HG03025 (cell line): ENCODE data around the gene VPS37C.
"Not testable (repeated sequence)": the region's sequence is repeated elsewhere in the genome, so short reads cannot be mapped to it uniquely, and the experiment has no call there.

ENCODE experiments used
- ATAC-seq: cut with Tn5 transposase; IDR thresholded peaks from one replicate; pipeline ENCODE4 v1.9.1; 2021; ENCODE audit warnings: mild to moderate bottlenecking, moderate library complexity; ENCODE audit not compliant: unreplicated experiment, low FRiP score

The VPS37C gene

GRCh38 chr11:61176446-61176845 is 15.2 kb upstream of the VPS37C start:
- ATAC-seq = no peak

- no peak for ATAC-seq
Measured at GRCh38 chr11:61174949-61175348, 13.7 kb upstream of the VPS37C start.

- no peak for ATAC-seq
Measured at GRCh38 chr11:61174273-61174672, 13.0 kb upstream of the VPS37C start.

DNA sequence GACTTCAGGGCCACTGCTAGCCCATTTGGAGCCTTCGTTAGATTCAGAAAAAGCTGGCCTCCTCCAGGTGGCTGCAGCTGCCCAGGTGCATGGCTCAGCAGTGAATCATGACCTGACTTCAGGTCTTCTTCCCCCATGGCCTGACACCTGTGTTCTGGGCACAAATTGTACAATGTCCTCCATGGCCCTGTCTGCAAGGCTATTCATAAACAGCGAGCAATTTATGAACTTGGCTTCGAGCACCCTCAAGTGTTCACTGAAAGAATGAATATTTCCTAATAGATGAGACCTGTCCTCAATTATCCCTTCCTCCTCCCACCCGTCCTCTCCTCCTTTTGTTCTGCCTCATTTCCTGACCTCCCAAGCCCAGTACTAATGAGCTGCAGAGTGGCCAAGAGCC is 12.2 kb upstream of the VPS37C start:
- ATAC-seq = no peak

DNA sequence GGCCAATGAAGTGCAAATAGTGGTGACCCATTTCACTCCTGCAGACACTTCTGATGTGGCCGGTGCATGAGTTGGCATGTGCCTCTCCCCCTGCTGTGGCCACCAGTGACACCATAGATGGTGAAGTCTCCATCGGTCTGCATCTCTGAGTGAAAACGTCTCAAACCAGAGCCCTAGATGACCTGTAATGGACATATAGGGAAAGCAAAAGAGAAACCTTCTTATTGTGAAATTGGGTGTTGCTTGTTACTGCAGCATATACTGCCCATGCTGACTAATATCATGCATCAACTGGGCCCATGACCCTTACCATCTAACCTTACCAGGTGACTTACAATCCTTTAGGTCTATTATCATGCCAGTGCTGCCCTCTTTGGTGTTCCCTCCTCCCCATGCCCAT is 11.7 kb upstream of the VPS37C start:
- no peak for ATAC-seq

GRCh38 chr11:61172356-61172755 is 11.1 kb upstream of the VPS37C start:
- no peak for ATAC-seq

GRCh38 chr11:61171907-61172306 is 10.7 kb upstream of the VPS37C start:
- no peak for ATAC-seq

- no peak for ATAC-seq
Measured at GRCh38 chr11:61170566-61170965, 9.3 kb upstream of the VPS37C start.

DNA sequence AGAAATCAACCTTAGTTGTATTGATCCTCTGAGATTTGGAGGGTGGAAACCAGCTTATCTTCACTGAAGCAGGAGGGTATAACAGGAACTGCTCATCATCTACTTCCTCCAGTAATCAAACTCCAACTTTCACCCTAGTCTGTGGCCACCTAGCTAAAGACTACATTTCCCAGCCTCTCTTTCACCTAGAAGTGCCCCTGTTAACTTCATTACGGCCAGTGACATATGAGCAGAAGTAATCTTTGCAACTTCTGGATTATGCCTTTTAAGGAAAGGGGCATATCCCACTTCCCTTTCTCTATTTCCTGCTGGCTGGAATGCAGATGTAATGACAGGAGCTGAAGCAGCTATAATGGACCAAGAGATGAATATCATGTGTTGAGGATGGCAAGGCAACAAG is 7.6 kb upstream of the VPS37C start:
- ATAC-seq = no peak

DNA sequence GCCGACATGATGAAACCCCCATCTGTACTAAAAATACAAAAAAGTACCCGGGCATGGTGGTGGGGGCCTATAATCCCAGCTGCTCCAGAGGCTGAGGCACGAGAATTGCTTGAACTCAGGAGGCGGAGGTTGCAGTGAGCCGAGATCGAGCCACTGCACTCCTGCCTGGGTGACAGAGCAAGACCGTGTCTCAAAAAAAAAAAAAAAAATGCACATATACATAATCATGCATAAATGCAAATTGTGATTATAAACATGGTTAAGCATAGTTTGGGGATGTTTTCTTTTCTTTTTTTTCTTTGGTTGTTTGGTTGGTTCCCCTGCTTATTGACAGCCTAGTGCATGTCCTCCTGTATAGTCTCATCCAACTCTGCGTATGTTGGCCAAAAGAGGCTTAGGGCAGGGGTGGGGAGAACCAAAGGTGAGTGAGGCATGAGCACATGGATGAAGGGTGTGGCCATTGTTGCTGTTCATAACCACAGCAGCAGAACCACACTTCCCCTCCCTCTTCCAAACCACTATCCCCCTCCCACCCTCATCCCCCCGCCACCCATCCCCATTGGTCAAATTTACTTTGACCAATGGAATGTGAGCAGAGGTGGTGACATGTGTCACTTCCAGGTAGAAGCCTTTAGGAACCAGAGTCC is 6.9 kb upstream of the VPS37C start:
- no peak for ATAC-seq

- ATAC-seq = not testable (repeated sequence)
Measured at GRCh38 chr11:61166331-61166730, 5.1 kb upstream of the VPS37C start.

- ATAC-seq = not testable (repeated sequence)
Measured at GRCh38 chr11:61165785-61166184, 4.6 kb upstream of the VPS37C start.

DNA sequence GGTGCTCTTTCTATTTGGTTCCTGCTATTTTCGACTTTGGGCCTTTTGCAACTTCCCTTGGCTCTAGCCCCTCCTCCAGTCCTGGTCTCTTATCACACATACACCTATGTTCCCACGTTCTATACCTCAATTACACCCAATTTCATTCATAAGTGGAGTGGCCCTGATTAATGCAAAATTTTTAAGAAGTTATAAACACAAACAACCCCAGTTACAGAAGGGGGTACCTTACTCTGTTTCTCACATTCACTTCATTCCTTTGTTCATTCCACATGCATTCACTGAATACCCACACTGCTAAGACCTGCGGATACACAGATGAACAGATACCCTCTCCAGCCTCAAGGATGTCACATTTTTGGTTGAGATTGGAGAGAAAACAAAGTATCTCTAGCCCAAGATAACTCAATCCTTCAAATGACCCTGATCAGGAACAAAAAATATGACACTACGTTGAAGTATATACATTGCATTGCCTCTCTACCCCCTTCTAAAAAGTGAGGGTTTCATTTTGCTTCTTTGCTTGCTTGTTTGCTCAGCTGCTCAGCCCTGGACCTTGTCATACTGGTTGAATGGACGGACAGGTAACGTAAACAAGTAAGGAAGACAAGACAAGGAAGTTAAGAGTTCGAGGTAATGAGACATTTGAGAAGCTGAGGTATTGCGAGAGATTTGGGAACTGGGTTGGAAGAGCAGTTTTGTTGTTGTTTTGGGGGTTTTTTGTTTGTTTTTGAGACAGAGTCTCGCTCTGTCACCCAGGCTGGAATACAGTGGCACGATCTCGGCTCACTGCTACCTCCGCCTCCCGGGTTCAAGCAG is 3.6 kb upstream of the VPS37C start:
- ATAC-seq = no peak

DNA sequence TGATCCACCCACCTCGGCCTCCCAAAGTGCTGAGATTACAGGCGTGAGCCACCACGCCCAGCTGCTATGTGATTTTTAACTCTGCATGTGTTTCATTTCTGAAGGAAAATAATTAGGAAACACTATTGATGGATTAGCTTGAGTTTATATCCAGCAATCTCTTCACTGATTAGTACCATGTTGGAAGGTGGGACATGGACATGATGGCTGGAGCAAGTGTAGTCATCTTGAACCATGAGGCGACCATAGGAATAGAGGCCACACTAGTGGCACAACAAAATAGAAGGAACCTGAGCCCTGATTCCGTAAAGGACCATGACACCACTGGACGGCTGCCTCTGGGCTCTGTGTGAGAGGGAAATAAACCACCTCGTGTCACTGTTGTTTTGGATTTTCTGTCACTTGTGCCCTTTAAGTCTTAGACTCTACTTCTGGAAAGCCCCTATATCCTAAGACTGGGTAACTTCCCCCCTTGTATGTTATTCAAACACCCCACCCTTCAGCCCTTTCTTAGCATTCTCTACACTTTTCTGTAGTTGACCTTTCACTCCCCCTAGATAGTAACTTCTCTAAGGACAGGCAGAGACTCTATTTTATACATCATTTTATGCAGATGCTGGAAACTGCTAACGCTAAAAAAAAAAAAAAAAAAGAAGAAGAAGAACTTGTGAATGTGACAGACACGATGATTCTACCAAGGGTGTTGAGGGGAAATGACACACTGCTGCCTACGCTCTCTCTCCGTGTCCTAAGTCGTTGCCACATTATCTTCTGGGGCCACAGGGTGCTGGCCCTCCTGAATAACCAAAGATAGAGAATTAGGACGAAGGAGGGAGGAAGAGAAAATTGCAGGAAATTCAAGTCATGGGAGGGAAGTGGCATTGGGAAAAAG is 2.7 kb upstream of the VPS37C start:
- ATAC-seq = no peak

DNA sequence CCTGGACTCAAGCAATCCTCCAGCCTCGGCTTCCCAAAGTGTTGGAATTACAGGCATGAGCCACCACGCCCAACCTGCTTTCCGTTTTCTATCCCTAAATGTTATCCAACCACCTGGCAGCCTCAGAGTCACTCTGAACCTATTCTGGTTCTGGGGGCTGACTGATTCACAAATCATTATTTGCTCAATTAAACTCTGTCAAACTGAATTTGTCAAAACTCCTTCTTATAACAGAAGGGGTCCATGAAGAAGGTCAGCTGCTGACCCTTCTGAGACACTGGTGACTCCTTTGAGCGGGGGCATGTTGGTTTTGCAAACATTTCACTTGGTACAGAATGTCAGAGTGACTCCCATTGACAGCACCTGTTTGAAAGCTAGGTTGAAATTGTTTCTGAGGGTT is 1.8 kb upstream of the VPS37C start:
- no peak for ATAC-seq

DNA sequence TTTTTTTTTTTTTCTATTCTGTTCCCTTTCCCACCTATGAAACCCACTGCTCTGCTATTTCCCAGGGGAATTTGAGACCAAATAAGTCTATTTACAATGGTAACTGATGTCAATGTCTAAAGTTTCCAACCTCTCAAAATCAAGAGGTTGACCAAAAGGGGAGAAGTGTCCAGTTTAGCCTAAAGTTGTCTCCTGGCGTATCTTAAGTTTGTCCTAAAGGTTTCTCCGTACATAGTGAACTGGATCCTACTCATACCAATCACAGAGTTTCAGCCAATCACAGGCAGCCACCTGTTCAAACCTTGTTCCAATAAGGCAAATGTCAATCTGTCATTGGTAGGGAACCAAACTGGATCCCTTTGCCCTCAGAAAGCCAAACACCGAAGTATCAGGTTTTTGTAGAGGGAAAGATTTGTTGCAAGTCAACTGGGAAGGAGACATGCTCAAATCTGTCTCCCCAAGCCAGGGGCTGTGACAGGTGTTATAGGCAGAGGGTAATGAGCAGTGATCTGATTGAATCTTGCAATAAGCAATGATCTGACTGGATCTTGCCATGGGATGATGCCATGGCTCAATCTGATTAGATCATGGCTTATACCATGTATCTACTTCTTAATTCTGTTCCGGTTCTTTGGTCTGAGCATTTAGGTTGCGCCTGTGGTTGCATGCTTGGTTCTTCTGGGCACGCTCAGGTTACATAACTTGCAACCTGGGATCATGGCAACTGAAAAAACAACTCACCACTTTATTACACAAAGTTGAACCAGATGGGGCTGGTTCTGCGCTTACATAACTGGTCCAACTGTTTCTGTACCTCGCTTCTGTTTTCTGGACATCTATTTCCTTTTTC is 1.1 kb upstream of the VPS37C start:
- no peak for ATAC-seq

- ATAC-seq = no peak
Measured at GRCh38 chr11:61160487-61161189, 588 bp downstream of the VPS37C start.

GRCh38 chr11:61158691-61159381 is 2.4 kb downstream of the VPS37C start:
- no peak for ATAC-seq

- no peak for ATAC-seq
Measured at GRCh38 chr11:61157743-61158142, 3.5 kb downstream of the VPS37C start.
